ENCODE measurements around the gene ARPP21. TPM values are rescaled to one million over a fixed set of nuclear protein-coding genes. Genes with fewer than 3 reads are reported as not detected.

Gene ARPP21
- total RNA-seq, 1 donor from 2014 or later: not detected

GRCh38 chr3:35649405-35649804 is 10.1 kb downstream of the ARPP21 start:
- Mint-ChIP-seq H3K4me1 (peaks cover under 1% of the 10 kb centered on the region), H3K9me3 (no peaks in the 10 kb centered on the region), H3K4me3 (no peak overlapping the region), H3K27ac (no peak overlapping the region), H3K27me3 (no peaks in the 10 kb centered on the region), H3K36me3 (ENCODE audit: low read depth) (no peaks in the 10 kb centered on the region)
- ATAC-seq (ENCODE audit: low read depth) (no peak), DNase-seq (no peak)
- ChIA-PET POLR2A (no interaction called here), CTCF (no interaction called here)
- no peak for TF ChIP-seq CTCF (IDR thresholded peaks at IDR 0.05)
- intact Hi-C loops (cut with micrococcal nuclease): no loop called here

GRCh38 chr3:35651426-35651825 is 12.1 kb downstream of the ARPP21 start:
- POLR2A ChIA-PET: no interaction called here
- Mint-ChIP-seq H3K27me3 (no peaks in the 10 kb centered on the region), H3K4me3 (no peak overlapping the region), H3K27ac (no peak overlapping the region), H3K4me1 (peaks cover 2% of the 10 kb centered on the region), H3K9me3 (no peaks in the 10 kb centered on the region), H3K36me3 (ENCODE audit: low read depth) (no peaks in the 10 kb centered on the region)
- TF ChIP-seq CTCF (IDR thresholded peaks at IDR 0.05): no peak
- intact Hi-C loops (cut with micrococcal nuclease): no loop called here
- ATAC-seq (ENCODE audit: low read depth) (no peak), DNase-seq (no peak)
- CTCF ChIA-PET: no interaction called here

DNA sequence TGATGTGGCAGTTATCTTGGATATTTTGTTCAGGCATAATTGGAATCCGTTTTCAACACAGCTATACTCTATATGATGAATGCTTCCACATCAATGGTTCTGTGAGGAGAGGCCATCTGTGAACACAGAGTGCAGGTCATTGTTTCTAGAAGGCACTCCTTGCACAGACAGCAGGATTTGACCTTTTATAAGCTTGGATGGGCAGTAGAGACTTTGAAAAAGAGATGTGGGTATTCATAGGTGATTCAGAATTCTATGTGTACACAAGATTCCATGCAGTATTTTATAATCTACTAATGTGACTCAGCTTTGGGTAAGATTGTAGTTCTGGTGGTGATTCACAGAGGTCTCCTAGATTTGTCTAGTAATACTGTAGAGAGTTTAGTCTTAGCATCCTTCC is 12.5 kb downstream of the ARPP21 start:
- Mint-ChIP-seq H3K27me3 (no peaks in the 10 kb centered on the region), H3K36me3 (ENCODE audit: low read depth) (no peaks in the 10 kb centered on the region), H3K9me3 (no peaks in the 10 kb centered on the region), H3K4me1 (peaks cover 2% of the 10 kb centered on the region), H3K4me3 (no peak overlapping the region), H3K27ac (no peak overlapping the region)
- no peak for TF ChIP-seq CTCF (IDR thresholded peaks at IDR 0.05)
- intact Hi-C loops (cut with micrococcal nuclease): no loop called here
- CTCF ChIA-PET: no interaction called here
- DNase-seq (no peak), ATAC-seq (ENCODE audit: low read depth) (no peak)
- POLR2A ChIA-PET: no interaction called here

DNA sequence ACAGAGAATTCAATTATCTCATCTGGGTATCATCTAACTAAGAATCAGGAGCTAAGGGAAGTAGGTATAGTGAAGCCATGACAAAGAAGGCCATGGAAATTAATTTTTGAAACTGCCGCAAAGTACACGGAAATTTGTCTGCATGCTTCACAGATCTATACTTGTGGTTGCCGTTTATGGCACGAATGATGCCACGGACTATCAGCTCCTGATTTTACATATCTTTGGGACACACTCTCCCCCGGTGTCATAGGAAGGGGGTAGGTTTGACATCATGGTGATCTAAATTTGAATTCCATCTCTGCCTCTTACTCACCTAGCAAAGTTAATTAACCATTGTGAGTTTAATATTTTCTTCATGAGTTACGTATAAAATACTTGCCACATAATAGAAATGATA is 14.0 kb downstream of the ARPP21 start:
- intact Hi-C loops (cut with micrococcal nuclease): no loop called here
- TF ChIP-seq CTCF (IDR thresholded peaks at IDR 0.05): no peak
- Mint-ChIP-seq H3K4me1 (peaks cover 2% of the 10 kb centered on the region), H3K4me3 (no peak overlapping the region), H3K36me3 (ENCODE audit: low read depth) (no peaks in the 10 kb centered on the region), H3K9me3 (no peaks in the 10 kb centered on the region), H3K27ac (no peak overlapping the region), H3K27me3 (no peaks in the 10 kb centered on the region)
- POLR2A ChIA-PET: no interaction called here
- DNase-seq: no peak
- CTCF ChIA-PET: no interaction called here
- ATAC-seq (ENCODE audit: low read depth): no peak

DNA sequence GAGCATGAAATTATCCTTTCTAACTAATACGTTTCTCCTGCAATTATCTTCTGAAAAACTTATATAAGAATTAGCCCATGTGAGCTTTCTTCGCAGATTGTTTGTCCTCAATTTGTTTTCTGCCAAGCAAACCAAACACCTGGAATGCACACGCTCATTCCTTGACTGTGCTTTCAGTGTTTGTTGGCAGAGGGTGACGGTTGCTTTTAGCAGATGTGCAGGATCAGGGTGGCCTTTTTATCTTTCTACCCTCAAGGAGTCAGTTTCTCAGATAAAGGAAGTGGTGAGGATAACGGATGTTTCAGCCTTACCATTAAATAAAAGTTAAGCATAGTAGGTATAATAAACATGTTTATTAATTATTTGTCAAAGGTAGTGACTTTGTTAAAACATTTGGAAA is 15.2 kb downstream of the ARPP21 start:
- DNase-seq (no peak), ATAC-seq (ENCODE audit: low read depth) (no peak)
- no peaks in the 10 kb centered on the region for H3K36me3 Mint-ChIP-seq (ENCODE audit: low read depth)
- no peak overlapping the region for H3K4me3 Mint-ChIP-seq
- intact Hi-C loops (cut with micrococcal nuclease): no loop called here
- peaks cover 2% of the 10 kb centered on the region for H3K4me1 Mint-ChIP-seq
- POLR2A ChIA-PET: no interaction called here
- no peaks in the 10 kb centered on the region for H3K9me3 Mint-ChIP-seq
- CTCF ChIA-PET: no interaction called here
- no peaks in the 10 kb centered on the region for H3K27me3 Mint-ChIP-seq
- no peak overlapping the region for H3K27ac Mint-ChIP-seq
- no peak for TF ChIP-seq CTCF (IDR thresholded peaks at IDR 0.05)
